Stimulated activated CD4-positive, alpha-beta T cell treated with anti-CD3 and anti-CD28 coated beads, Interleukin-2, amount 100 ng/mL, for 48 hours (primary cell): ENCODE data around the gene KLHL22.
"Not testable (repeated sequence)": the region's sequence is repeated elsewhere in the genome, so short reads cannot be mapped to it uniquely, and the experiment has no call there.

Experiments used
- DNase-seq, 2 donors: peaks; one replicate each; pipeline ENCODE4 v3.0.0-alpha.2; 2020

The KLHL22 gene

GRCh38 chr22:20430720-20431510 is 64.7 kb downstream of the KLHL22 start:
- peak; percentile 37 to 51 for DNase-seq

- no peak for DNase-seq
Measured at GRCh38 chr22:20430101-20430719, 65.4 kb downstream of the KLHL22 start.

- peak; percentile 72 to 74 for DNase-seq
Measured at GRCh38 chr22:20429254-20430100, 66.1 kb downstream of the KLHL22 start.

- no peak for DNase-seq
Measured at GRCh38 chr22:20428496-20429253, 66.9 kb downstream of the KLHL22 start.

DNA sequence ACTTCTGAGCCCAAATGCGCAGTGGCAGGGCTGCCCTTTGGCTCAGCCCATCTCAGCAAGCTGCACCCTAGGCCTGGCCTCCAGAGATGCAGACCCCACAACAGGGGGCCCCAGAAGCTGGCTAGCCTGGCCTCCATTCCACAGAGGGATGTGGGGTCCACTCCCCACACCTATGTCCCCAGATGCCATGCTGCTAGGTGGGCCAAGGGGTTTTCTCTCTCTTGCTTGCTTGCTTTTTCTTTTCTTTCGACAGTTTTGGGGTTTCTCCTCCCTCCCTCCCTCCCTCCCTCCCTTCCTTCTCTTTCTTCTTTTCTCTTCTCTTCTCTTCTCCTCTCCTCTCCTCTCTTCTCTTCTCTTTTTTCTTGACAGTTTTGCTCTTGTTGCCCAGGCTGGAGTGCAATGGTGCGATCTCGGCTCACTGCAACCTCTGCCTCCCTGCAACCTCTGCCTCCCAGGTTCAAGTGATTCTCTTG is 67.6 kb downstream of the KLHL22 start:
- no peak for DNase-seq

- no peak for DNase-seq
Measured at GRCh38 chr22:20427104-20427944, 68.3 kb downstream of the KLHL22 start.

DNA sequence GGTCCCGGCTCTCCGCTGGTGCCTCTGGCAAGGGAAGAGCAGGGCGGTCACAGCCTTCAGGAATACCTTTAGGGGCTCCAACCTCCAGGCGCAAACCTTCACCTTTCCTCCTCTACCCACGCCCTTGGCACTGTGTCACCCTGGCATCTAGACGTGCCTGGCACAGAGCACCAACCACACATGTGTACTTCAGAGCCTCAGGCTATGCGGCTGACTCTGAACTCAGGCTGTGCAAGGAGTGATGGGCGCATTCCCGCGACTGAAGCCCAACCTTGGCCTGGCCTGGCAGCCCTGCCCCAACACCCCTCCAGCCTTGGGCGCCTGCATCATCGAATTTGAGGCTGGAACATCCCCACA is 69.4 kb downstream of the KLHL22 start:
- no peak for DNase-seq

DNA sequence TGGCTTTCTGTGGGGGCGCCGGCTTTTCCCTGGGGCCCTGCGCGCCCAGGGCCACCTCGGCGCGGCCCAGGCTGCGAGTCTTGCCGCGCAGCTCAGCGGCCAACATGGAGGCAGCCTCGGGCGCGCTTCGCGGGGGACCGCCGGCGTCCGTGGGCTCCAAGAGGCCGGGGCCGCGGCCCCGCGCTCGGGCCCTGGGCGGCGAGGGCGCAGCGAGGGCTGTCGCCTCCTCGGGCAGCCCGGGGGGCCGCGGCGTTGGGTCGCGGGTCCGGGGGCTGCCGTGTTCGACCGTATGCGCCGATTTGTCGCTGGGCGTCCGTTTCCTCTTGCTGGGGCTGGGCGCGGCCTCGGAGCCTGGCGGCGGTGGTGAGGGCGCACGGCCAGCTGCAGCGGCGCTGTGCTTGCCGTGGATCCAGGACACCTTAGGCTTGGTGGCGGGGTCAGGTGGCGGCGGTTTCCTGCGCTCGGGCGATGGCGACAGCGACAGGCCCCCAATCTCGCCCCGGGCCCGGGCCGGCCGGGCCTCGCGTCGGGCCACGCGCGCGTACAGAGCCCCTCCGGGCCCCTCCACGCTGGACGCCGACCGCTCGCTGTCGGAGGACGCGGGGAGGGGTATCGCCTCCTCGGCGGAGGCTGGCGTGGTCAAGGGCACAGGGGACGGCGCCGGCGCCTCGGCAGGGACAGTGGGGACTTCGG is 69.9 kb downstream of the KLHL22 start:
- no peak for DNase-seq

DNA sequence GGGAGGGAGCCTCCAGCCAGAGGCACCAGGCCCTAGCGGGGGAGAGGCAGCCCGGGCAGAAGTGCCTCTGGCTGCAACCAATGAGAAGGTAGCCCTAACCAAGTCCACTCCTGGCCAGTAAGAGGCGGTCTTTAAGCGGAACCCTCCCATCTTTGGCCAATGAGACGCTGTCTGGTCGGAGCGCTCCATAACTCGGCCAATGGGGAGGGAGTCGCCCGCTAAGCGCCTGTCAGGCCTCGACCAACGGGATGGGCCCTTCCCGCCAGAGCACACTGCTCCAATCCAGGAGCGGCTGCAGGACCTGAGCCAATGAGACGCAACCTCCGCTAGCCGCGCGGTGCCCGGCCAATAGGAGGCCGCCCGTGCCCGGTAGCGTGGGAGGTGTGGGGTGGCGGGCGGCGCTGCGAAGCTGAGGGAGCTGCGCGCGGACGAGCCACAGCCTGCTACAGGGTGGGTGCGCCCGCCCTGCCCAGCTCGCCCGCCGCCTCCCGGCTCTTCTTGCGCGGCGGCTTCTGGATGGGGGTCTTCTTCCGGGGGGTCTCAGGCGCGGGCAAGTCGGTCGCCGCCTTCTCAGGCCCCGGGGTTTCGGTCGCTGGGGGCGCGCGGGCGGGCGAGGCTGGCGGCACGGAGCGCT is 70.5 kb downstream of the KLHL22 start:
- DNase-seq, result no peak

DNA sequence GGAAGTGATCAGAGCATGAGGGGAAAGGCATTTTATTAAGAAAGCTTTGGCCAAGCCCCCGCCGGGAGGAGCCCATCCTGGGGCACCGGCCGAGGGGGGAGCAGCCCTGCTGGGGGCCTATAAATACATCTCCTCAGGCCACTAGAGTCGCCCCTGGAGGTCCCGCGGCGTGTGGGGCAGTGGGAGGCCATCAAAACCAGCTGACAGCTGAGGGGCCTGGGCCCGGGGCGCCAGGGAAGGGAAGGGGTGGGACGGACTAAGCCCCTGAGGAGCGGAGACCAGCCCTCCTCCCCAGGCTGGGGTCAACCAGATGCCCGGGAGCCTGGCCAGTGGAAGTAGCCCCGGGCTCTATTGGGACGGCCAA is 71.0 kb downstream of the KLHL22 start:
- no peak for DNase-seq

- no peak for DNase-seq
Measured at GRCh38 chr22:20423906-20424551, 71.6 kb downstream of the KLHL22 start.

- DNase-seq, result no peak
Measured at GRCh38 chr22:20423008-20423905, 72.3 kb downstream of the KLHL22 start.

DNA sequence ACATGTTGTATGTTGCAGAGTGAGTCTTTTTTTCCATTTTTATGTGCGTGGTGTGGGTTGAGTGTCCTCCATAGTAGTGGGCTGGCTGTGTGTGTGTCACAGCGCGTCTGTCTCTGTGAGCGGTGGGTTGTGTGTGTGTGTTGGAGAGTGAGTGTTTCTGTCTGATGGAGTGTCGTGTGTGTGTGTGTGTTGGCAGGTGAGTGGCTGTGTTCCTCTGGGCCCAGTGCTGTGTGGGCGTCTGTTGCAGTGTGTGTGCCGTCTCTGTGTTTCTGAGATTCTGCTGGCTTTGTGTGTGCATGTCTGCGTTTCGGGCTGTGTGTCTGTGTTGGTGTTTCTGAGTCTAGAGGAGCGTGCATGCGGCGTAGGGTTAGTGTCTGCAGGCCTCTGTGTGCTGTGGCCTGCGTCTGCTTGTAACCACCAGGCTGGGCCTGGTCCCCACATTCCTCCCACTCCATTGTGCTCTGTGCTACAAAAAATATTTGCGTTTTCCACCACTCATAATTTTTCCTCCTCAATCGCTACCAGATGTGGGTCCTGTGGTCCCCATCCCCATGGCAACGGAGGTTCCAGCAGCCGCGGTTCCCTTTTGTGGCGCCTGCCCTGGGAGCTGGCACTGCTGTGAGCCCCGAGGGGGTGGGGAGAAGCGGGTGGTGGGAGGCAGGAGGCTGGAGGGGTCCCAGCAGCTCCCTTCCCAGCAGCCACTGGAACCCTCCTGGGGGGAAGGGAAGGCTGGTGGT is 73.2 kb downstream of the KLHL22 start:
- no peak for DNase-seq

GRCh38 chr22:20421507-20421874 is 74.1 kb downstream of the KLHL22 start:
- no peak for DNase-seq

DNA sequence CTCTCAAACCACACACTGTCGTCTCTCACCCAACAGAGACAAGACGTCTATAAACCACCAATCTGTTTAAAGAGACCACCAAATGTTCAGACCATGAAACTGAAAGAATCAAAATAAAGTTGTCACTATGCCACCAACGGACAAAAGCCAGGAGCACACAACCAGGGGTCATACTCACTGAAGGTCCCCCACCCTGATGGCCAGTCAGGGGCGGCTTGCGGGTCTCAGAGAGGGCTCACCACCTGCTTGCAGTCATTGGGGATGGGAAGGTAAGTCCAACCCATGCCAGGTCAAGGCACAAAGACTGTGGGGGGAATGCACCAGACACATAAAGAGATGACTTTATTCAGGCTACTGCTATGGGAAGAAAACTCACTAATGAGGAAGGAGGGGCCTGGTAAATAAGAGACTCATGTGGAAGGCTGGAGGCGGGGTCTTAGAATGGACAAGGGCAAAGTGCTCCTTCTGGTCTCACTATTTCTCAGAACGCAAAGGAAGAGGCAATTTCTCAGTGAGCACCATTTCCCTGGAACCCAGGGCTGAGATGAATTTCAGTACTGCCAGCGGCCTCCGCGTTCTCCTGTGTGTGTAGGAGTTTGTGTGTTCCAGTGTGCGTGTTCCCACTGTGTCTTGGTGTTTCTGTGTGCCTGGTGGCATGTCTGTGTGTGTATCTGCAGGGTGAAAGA is 75.3 kb downstream of the KLHL22 start:
- DNase-seq, result no peak

DNA sequence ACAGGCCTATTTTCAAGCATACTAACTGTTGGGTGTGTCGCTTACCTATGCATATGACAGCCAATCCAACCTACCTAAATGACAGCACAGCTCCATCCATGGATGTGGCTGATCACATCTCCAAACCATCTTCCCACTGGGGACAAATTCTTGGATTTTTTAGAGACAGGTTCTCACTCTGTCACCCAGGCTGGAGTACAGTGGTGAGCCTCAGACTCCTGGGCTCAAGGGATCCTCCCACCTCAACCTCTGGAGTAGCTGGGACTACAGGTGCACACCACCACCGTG is 76.0 kb downstream of the KLHL22 start:
- DNase-seq, result no peak

DNA sequence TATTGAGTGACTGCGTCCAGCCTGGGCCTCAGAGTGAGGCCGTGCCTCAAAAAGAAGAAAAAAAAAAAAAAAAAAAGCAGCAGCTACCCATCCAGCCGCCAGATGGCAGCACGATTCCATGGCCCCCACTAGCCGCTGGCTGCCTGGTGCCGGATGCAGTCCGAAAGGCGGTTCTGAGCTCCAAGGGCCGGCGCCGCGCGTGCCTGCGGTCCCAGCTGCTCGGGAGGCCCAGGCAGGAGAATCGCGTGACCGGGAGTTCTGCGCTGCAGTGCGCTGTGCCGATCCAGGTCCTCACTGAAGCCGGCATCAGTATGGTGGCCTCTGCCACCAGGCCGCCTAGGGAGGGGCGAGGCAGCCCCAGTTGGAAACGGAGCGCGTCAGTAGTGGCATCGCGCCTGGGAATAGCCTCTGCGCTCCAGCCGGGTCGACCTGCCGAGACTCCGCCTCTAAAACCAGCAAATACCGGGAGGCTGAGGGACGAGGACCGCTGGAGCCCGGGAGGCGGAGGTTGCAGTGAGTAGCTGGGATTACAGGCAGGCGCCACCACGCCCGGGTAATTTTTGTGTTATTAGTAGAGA is 77.3 kb downstream of the KLHL22 start:
- peak; percentile 57 to 68 for DNase-seq

- DNase-seq, result not testable (repeated sequence)
Measured at GRCh38 chr22:20415699-20416098, 79.9 kb downstream of the KLHL22 start.
